Esophagus muscularis mucosa (tissue), 4 donors: ENCODE measurements around the gene SIGLEC15.

ENCODE experiments used
- EP300 ChIP-seq: sonication (generic); formaldehyde crosslinking; IDR thresholded peaks from one replicate; pipeline ENCODE4 v1.6.1; 2017; ENCODE audit warnings: antibody characterized with exemption
- POLR2A ChIP-seq: fragments of 450-650 bp; IDR thresholded peaks from one replicate; pipeline ENCODE4 v1.6.1; 2017; ENCODE audit warnings: antibody characterized with exemption, moderate library complexity, mild to moderate bottlenecking, low read depth
- POLR2AphosphoS5 ChIP-seq, 2 donors: sonication (generic); formaldehyde crosslinking; IDR thresholded peaks; one replicate each; pipeline ENCODE4 v1.6.1; 2017; ENCODE audit warnings: antibody characterized with exemption in 2 of 2
- TF ChIP-seq, protein P1 (sequence below), 3 experiments: fragments of 200-600 bp in 2 of 3; fragments of 450-650 bp in 1 of 3; sonication (generic) in 2 of 3; IDR thresholded peaks; one replicate each; pipeline ENCODE4 v1.5.1; 2017 to 2019; ENCODE audit warnings: antibody characterized with exemption in 3 of 3, mild to moderate bottlenecking in 2 of 3, moderate library complexity in 1 of 3

DNA sequence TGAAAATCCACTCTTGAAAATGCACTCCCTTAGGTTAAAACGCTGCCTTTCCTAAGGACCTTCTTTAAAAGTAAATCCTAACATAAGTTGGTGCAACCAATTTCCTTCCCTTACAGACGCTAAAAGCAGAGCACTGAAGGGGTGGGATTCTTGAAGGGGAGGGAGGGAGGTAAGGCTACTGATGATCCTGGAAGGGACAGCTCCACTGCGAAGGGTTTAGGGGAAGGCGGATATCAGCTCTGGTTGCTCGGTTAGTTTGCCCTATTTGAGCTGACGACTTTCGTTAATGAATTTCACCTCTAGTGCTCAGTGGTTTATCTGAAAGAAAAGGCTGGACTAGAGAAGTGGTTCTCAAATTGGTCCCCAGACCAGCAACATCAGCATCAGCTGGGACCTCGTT lies 49.7 kb upstream of the SIGLEC15 start:
- TF ChIP-seq, protein P1, sequence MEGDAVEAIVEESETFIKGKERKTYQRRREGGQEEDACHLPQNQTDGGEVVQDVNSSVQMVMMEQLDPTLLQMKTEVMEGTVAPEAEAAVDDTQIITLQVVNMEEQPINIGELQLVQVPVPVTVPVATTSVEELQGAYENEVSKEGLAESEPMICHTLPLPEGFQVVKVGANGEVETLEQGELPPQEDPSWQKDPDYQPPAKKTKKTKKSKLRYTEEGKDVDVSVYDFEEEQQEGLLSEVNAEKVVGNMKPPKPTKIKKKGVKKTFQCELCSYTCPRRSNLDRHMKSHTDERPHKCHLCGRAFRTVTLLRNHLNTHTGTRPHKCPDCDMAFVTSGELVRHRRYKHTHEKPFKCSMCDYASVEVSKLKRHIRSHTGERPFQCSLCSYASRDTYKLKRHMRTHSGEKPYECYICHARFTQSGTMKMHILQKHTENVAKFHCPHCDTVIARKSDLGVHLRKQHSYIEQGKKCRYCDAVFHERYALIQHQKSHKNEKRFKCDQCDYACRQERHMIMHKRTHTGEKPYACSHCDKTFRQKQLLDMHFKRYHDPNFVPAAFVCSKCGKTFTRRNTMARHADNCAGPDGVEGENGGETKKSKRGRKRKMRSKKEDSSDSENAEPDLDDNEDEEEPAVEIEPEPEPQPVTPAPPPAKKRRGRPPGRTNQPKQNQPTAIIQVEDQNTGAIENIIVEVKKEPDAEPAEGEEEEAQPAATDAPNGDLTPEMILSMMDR (IDR thresholded peaks at IDR 0.05) = no peak
- TF ChIP-seq POLR2A (no peak), POLR2AphosphoS5 (IDR thresholded peaks at IDR 0.05) (no peak), EP300 (no peak)
